ENCODE results near the gene FNDC3B. TPM values are rescaled to one million over a fixed set of nuclear protein-coding genes. Genes with fewer than 3 reads are reported as not detected.
A peak's percentile ranks its signal among the peaks of the same experiment; 100 is the strongest.

Gene FNDC3B
- total and polyA plus RNA-seq, 2 donors (not counting 3 experiments of a cell fraction or from before 2014, with no cell fraction given), result 91.6 to 295 TPM

- H3K4me2 ChIP-seq (ENCODE audit: insufficient read depth, low read length), result no peak overlapping the region
- H3K9me3 ChIP-seq (replicated peaks; ENCODE audit: control insufficient read depth, insufficient read depth, low read length), result no peaks in the 10 kb centered on the region
- H3K4me3 ChIP-seq (replicated peaks in 1 of 3; ENCODE audit: insufficient read depth in 1 of 3, low read depth in 1 of 3, low read length in 3 of 3), result no peak overlapping the region
- dilution Hi-C loops (cut with MboI; ENCODE audit: extremely low pct_ligation_motif_present, low sequenced_read_pairs), result no loop called here
- POLR2A ChIA-PET, result no interaction called here
- H3K79me2 ChIP-seq (ENCODE audit: control insufficient read depth, insufficient read depth, low read length), result peaks cover 95% of the 10 kb centered on the region
- CTCF ChIA-PET, result interaction anchor here (1.3 to 2.4 kb wide), 3 partner anchors 13 to 39 kb away, joined by 3 to 5 read pairs (median 3); no protein-coding TSS in a partner anchor
- H3K9ac ChIP-seq (replicated peaks; ENCODE audit: extremely low read depth, insufficient read depth, low read length), result no peak overlapping the region
- H3K36me3 ChIP-seq (ENCODE audit: control insufficient read depth in 2 of 2, extremely low read depth in 1 of 2, insufficient read depth in 2 of 2, low read length in 2 of 2), result peaks cover 0 to 5% of the 10 kb centered on the region in 2 experiments
- intact Hi-C loops (cut with micrococcal nuclease), result no loop called here
- FAIRE-seq (no peak), DNase-seq (ENCODE audit: low read depth, low spot score) (no peak)
- peaks cover 18% of the 10 kb centered on the region for H4K20me1 ChIP-seq (replicated peaks; ENCODE audit: control insufficient read depth, extremely low read depth, insufficient read depth, low read length)
- peaks cover 45% of the 10 kb centered on the region for H3K4me1 ChIP-seq (ENCODE audit: control insufficient read depth, extremely low read depth, insufficient read depth, low read length)
- H2AFZ ChIP-seq (ENCODE audit: low read depth, low read length), result no peak overlapping the region
- TF ChIP-seq GATA2 (IDR thresholded peaks at IDR 0.05; ENCODE audit: insufficient read depth, insufficient read length, low read depth, low read length), result no peak
- TF ChIP-seq, protein P1, sequence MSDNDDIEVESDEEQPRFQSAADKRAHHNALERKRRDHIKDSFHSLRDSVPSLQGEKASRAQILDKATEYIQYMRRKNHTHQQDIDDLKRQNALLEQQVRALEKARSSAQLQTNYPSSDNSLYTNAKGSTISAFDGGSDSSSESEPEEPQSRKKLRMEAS (IDR thresholded peaks at IDR 0.05; ENCODE audit: insufficient read depth, insufficient read length), result no peak
- no peak for TF ChIP-seq FOS (IDR thresholded peaks at IDR 0.05; ENCODE audit: borderline replicate concordance, insufficient read depth, low read length)
- TF ChIP-seq JUN (IDR thresholded peaks at IDR 0.05; ENCODE audit: borderline replicate concordance, insufficient read depth, insufficient read length, low read depth), result peak; percentile 20
- H3K9me1 ChIP-seq (replicated peaks; ENCODE audit: control insufficient read depth, extremely low read depth, insufficient read depth, low read length), result no peaks in the 10 kb centered on the region
- no TSS peak for BruUV-seq (replicated peaks)
- peak overlapping the region; percentile 30 for H3K27ac ChIP-seq (ENCODE audit: insufficient read depth, low read depth, low read length)
- H3K27me3 ChIP-seq (ENCODE audit: control insufficient read depth in 2 of 2, insufficient read depth in 2 of 2, low read length in 2 of 2), result no peaks in the 10 kb centered on the region
These were observed 49.9 kb downstream of the FNDC3B start for GRCh38 chr3:172089250-172089649.

DNA sequence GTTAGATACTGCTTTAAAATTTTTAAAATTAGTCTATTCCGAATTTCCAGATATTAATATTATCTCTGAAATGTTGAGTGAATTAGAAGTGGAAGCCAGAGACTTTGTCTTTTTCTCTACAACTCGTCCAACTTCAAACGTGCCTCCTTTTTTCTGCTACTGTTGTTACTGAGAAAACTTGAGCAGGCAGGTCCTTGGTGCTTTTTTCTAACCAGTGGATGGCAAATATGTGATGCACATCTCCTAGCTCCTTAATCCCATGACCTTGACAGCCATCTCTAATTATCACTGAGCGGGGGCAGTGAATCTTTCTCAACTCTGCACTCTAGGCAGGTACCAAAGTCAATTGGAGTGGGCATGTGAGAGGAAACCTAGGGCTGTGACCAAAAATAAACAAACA is 50.7 kb downstream of the FNDC3B start:
- H2AFZ ChIP-seq (ENCODE audit: low read depth, low read length), result no peak overlapping the region
- TF ChIP-seq JUN (IDR thresholded peaks at IDR 0.05; ENCODE audit: borderline replicate concordance, insufficient read depth, insufficient read length, low read depth), result no peak
- TF ChIP-seq FOS (IDR thresholded peaks at IDR 0.05; ENCODE audit: borderline replicate concordance, insufficient read depth, low read length), result no peak
- TF ChIP-seq POLR2AphosphoS5 (IDR thresholded peaks at IDR 0.05; ENCODE audit: insufficient read depth, low read depth, low read length), result no peak
- TF ChIP-seq, protein P1 (IDR thresholded peaks at IDR 0.05; ENCODE audit: insufficient read depth, insufficient read length), result no peak
- TF ChIP-seq, protein P2, sequence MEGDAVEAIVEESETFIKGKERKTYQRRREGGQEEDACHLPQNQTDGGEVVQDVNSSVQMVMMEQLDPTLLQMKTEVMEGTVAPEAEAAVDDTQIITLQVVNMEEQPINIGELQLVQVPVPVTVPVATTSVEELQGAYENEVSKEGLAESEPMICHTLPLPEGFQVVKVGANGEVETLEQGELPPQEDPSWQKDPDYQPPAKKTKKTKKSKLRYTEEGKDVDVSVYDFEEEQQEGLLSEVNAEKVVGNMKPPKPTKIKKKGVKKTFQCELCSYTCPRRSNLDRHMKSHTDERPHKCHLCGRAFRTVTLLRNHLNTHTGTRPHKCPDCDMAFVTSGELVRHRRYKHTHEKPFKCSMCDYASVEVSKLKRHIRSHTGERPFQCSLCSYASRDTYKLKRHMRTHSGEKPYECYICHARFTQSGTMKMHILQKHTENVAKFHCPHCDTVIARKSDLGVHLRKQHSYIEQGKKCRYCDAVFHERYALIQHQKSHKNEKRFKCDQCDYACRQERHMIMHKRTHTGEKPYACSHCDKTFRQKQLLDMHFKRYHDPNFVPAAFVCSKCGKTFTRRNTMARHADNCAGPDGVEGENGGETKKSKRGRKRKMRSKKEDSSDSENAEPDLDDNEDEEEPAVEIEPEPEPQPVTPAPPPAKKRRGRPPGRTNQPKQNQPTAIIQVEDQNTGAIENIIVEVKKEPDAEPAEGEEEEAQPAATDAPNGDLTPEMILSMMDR (IDR thresholded peaks at IDR 0.05; ENCODE audit: extremely low read depth in 1 of 2, insufficient read depth in 1 of 2, low read depth in 1 of 2, low read length in 2 of 2), result no peak
- no peak for TF ChIP-seq MYC (IDR thresholded peaks at IDR 0.05; ENCODE audit: low read depth, low read length)
- TF ChIP-seq POLR2A (IDR thresholded peaks at IDR 0.05; ENCODE audit: low read depth, low read length), result no peak
- TF ChIP-seq EZH2 (IDR thresholded peaks at IDR 0.05; ENCODE audit: borderline replicate concordance, low read depth, low read length, severe bottlenecking), result no peak
- no peak for TF ChIP-seq GATA2 (IDR thresholded peaks at IDR 0.05; ENCODE audit: insufficient read depth, insufficient read length, low read depth, low read length)
- no peak for DNase-seq (ENCODE audit: low read depth, low spot score)
- no peaks in the 10 kb centered on the region for H3K27me3 ChIP-seq (ENCODE audit: control insufficient read depth in 2 of 2, insufficient read depth in 2 of 2, low read length in 2 of 2)
- no peaks in the 10 kb centered on the region for H3K9me1 ChIP-seq (replicated peaks; ENCODE audit: control insufficient read depth, extremely low read depth, insufficient read depth, low read length)
- POLR2A ChIA-PET, result no interaction called here
- FAIRE-seq, result no peak
- CTCF ChIA-PET, result interaction anchor here (1.2 to 2.4 kb wide), 3 partner anchors 15 to 191 kb away, joined by 3 to 5 read pairs (median 3); no protein-coding TSS in a partner anchor
- dilution Hi-C loops (cut with MboI; ENCODE audit: extremely low pct_ligation_motif_present, low sequenced_read_pairs), result no loop called here
- H3K79me2 ChIP-seq (ENCODE audit: control insufficient read depth, insufficient read depth, low read length), result peaks cover 95% of the 10 kb centered on the region
- intact Hi-C loops (cut with micrococcal nuclease), result no loop called here
- H3K9ac ChIP-seq (replicated peaks; ENCODE audit: extremely low read depth, insufficient read depth, low read length), result no peak overlapping the region
- H3K27ac ChIP-seq (ENCODE audit: insufficient read depth, low read depth, low read length), result no peak overlapping the region
- no peak overlapping the region for H3K4me2 ChIP-seq (ENCODE audit: insufficient read depth, low read length)
- peaks cover 0 to 5% of the 10 kb centered on the region in 2 experiments for H3K36me3 ChIP-seq (ENCODE audit: control insufficient read depth in 2 of 2, extremely low read depth in 1 of 2, insufficient read depth in 2 of 2, low read length in 2 of 2)
- H4K20me1 ChIP-seq (replicated peaks; ENCODE audit: control insufficient read depth, extremely low read depth, insufficient read depth, low read length), result peaks cover 20% of the 10 kb centered on the region
- no peak overlapping the region for H3K4me3 ChIP-seq (replicated peaks in 1 of 3; ENCODE audit: insufficient read depth in 1 of 3, low read depth in 1 of 3, low read length in 3 of 3)
- peaks cover 53% of the 10 kb centered on the region for H3K4me1 ChIP-seq (ENCODE audit: control insufficient read depth, extremely low read depth, insufficient read depth, low read length)
- no peaks in the 10 kb centered on the region for H3K9me3 ChIP-seq (replicated peaks; ENCODE audit: control insufficient read depth, insufficient read depth, low read length)
- no TSS peak for BruUV-seq (replicated peaks)
